Stimulated activated CD4-positive, alpha-beta T cell treated with anti-CD3 and anti-CD28 coated beads, TNF-alpha, amount 100 ng/mL, for 48 hours (primary cell): Measurements from ENCODE around the gene XRCC5.
"Not testable (repeated sequence)": the region's sequence is repeated elsewhere in the genome, so short reads cannot be mapped to it uniquely, and the experiment has no call there.

Source experiments
- DNase-seq, 3 donors: peaks; one replicate each; pipeline ENCODE4 v3.0.0-alpha.2; 2020; ENCODE audit warnings: low read depth in 3 of 3

The XRCC5 gene

DNA sequence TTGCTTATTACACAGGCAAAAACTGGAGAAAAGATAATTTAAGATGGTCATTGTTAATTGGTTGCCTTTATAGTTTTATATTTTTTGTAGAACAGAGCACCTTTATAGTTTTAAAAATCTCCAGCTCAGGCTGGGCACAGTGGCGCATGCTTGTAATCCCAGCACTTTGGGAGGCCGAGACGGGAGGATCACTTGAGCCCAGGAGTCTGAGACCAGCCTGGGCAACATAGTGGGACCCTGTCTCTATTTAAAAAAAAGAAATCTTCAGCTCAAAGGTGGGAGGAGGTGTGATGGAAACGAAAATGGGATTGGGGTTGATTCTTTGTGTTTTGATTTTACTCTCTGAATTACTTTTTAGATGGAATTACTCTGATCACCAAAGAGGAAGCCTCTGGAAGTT, 85.4 kb downstream of the XRCC5 start:
- no peak for DNase-seq

DNA sequence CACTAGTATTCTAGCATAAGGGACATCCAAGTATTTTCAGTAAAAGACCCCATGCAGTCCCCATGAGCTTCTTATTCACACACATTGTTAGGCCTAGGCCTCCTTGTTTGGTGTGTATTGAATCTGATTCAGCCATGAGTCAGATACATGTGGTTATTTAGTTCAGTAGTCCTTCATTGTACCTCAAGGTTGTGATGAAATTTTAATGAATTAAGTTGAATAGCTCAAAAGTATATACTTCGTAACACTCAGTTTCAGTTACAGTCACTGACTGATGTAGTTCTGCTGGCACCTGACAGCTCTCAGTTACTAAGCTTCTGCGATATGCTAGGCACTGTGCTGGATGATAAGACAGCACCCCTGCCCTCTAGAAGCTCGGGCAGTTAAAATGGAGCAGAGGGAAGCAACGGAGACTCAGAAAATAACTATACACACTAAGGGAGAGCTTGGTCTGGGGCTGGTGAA, 86.4 kb downstream of the XRCC5 start:
- no peak for DNase-seq

DNA sequence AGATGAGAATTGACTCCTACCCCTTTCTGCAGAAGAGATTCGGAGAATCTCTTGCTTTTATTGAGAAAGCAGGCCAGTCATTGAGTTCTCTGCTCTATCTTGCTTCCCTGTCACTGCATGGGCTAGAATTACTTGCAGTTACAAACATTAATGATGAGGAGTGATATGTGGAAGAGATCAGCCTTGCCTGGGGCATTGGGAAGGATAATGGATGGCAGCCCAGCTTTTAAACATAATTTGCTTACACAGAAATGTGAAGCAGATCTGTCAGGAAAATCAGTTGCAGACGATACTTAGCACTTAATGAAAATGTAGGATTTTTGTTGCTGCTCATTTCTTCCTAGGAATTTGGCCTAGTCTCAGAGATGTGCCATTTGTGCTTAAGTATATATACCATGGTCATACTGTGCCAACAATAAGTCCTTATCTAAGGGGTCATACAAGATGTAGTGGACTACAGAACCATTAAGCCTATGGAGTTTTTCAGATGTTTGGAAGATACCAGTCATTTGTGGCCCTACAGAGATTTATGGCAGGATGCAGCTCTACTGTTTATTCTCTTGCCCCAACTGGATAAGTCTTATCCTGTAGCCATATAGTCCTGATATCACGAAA, 92.7 kb downstream of the XRCC5 start:
- no peak for DNase-seq

DNA sequence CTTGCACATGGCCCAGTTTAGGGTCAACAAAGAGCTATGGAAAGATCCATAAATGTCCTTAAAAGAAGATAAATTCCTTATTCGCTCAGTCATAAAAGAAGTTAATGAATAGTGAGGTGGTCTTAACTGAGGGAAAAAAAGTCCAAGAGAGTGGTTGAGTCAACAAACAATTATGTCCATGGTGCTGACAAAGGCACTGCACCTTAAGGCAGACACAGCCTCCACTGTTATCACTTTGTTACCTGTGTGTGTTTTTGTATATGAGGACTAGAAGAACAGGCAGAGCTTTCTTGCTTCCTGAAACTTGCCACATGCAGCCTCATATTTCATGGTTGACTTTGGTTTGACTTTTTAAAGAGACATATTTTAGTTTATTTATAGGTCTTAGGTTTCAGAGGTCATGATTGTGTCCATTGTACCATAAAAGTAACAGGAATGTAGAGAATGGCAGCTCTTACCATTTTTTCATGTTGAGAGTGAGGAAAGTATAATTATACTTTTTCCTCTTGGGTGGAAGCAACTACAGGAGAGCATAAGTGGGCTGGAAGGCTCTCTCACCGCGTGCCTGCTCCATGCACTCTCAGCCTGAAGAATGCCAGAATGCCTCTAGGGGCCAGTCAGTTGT, 93.6 kb downstream of the XRCC5 start:
- no peak for DNase-seq

DNA sequence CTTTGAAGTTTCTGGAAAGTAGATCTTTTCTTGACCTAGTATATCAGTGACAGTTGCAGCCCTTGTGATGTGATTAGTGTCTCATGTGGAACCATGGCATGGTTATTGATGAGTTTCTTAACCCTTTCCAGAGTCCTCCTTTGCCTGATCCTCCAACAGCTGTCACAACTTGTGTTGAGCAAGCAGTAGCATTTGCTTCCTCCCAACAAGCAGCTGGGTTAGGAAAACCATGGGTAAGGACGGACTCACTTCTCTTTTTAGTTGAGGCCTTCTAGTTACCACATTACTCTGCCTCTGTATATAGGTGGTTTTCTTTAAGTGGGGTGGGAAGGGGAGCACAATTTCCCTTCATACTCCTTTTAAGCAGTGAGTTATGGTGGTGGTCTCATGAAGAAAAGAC, 96.3 kb downstream of the XRCC5 start:
- DNase-seq, result no peak

DNA sequence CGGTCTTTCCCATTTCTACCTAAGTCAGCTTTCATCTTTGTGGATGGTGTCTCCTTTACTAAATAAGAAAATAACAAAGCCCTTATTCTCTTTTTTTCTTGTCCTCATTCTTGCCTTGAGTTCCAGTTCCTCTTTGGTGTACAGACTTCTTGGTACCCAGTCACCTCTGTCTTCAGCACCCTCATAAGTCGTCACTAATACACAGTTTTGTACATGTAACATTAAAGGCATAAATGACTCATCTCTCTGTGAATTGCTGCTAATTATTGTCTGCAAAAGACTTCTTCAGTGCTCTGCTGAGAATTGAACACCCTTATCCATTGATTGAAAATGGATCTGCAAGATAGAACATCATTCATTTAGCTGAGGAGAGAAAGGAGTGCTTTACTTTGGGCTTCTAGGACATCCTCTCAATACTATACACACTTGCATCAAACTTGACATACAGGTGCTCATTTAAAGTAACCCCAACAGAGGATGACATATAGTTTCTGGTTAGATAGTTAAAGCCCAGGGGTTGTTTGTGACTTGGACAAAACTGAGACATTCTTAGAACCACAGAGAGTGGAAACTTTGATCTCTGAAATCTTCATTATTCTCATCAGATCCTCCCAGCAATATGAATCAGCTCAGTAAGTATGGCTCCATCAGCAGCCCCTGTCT, 97.0 kb downstream of the XRCC5 start:
- DNase-seq, result no peak

DNA sequence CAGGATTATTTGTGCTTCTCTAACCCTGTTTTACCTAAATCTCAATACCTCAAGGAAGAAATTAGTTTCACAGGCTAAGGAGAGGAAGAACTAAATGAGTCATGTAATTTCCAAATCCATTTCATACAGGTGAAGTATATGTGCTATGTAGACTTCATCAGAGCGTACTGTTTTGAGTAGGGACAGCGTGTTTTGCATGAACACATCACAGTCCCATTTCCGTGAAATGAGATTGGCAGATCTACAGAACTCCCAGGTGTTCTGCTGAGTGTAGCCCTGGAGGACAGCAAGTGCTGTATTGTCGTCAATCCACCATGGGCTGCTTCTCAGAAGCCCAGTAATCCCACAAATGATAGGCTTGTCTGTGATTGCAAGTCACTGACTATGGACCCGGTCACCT, 97.7 kb downstream of the XRCC5 start:
- no peak for DNase-seq

DNA sequence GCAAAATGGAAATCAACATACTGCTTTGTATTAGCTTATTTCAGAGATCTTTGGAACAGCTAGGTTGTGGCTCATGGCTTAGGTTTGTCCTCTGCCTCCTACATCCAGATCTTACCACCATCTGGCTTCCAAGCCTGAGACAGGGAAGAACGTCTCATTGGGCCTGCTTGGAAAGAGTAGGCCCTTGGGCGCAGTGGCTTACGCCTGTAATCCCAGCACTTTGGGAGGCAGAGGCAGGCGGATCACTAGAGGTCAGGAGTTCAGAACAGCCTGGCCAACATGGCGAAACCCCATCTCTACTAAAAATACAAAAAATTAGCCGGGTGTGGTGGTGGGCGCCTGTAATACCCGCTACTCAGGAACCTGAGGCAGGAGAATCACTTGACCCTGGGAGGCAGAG, 99.5 kb downstream of the XRCC5 start:
- DNase-seq, result not testable (repeated sequence)

DNA sequence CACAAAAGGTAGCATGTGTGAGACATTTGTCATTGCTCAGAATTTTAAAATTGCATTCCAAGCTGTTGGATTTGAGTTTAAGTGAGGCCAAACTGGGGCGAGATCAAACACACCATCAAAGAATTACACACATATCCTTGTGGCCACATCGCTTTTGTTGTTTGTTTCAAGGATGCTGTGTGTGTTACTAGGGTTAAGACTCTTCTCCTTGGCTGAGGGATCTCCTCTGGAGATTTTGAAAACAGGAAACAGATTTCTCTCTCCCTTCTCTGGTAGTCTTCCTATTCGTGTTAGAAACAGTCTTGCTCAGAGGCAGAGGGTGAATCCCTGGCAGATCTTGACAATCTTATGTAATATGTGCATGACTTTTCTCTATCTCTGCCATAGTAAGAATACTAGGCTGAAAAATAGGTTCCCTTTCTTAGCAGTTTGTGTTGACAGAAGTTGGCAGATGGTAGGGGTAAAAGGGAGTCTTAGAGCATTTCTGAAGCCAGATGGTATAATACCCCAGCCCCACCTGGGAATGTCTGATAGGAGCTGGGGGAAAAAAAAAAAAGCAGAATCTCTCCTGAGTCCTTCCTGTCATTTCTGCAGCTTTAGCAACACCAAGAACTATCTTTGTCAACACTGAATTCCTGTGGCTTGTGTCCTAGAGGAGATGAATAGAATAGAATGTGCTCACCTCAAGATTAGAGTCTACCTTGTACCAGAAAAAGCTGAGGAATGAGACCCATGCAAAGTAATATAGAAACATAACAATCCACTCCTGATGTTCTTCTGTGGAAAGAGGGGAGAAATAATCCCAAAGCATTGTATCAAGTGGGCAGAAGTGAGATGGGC, 101.8 kb downstream of the XRCC5 start:
- no peak for DNase-seq

DNA sequence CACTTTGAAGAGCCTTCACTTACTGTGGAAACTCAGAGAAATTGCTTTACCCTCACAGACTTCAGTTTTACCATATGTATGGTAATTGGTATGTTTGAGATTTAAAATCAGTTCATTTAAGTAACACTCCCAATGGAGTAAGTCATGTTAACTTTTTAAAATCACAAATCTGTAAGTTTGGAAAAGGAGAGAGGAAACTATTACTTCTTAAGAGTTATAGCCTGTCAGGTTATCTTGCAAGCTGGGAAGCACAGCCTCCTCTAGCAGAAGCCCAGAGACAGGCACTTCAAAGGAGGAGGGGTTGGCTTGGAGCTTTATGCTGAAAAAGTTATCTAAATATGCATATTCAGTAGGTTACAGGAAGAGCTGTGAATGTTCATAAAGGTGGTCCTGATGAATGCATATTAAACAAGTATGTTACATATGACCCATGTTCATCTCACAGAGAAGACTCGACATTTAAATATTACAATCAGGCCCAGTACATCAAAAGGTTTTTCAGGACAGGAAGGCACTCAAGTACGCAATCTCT, 102.5 kb downstream of the XRCC5 start:
- no peak for DNase-seq

DNA sequence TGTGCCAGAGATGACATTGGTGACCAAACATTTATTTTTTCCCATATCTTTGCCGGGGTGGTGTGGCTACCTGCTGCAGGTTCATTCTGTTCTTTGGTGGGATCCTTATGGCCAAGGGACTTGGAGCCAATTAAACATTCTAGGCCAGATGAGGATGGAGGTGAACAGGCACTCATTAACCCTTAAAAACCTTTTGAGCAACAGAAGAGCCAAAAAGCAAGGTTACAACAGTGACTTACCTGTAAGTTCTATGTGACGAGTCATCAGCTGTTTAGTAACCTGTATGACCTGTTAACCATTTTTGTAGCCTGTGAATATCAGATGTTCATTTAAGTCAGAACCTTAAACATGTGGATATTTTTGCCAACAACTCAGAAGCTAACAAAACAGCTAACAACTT, 105.6 kb downstream of the XRCC5 start:
- DNase-seq, result no peak

DNA sequence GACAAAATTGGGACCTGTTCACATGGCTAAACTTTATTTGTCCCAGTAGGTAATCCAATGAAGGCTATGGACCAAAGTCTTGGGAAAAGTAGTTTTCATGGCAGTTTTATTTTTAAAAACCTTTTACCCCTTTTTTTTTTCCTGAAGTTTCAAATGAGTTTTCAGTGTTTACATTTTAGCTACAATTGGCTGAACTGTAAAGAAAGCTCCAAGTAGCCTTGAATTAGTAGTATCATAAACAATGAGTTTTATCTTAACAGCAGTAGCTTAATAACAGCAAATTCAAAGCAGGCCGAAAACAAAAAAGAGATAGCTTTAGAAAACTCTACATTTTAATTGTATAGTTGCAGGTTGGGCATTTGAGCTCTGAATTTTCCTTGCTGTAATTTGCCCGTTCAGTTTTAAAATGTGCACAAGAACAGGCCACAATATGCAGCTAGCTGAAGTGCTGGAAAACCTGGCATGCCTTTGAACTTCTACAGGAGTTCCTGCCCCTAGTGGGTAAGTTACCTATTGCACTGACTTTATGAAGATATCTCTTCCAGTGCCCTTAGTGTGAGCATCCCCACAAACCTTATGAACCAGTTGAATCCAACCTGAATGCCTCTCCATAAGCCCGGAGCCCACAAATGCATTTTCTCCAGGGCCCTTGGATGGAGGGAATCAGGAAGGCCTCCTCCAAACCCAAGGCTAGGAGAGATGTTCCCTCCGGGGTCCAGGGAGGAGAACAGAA, 106.7 kb downstream of the XRCC5 start:
- no peak for DNase-seq

DNA sequence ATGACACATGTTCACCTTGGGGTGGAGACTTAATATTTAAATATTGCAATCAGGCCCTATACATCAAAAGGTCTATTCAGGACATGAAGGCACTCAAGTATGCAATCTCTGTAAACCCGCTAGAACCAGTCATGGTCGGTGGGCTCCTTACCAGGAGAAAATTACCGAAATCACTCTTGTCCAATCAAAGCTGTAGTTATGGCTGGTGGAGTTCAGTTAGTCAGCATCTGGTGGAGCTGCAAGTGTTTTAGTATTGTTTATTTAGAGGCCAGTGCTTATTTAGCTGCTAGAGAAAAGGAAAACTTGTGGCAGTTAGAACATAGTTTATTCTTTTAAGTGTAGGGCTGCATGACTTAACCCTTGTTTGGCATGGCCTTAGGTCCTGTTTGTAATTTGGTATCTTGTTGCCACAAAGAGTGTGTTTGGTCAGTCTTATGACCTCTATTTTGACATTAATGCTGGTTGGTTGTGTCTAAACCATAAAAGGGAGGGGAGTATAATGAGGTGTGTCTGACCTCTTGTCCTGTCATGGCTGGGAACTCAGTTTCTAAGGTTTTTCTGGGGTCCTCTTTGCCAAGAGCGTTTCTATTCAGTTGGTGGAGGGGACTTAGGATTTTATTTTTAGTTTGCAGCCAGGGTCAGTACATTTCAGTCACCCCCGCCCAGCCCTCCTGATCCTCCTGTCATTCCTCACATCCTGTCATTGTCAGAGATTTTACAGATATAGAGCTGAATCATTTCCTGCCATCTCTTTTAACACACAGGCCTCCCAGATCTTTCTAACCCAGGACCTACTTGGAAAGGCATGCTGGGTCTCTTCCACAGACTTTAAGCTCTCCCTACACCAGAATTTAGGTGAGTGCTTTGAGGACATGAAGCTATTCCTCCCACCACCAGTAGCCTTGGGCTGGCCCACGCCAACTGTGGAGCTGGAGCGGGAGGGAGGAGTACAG, 108.1 kb downstream of the XRCC5 start:
- DNase-seq, result no peak

DNA sequence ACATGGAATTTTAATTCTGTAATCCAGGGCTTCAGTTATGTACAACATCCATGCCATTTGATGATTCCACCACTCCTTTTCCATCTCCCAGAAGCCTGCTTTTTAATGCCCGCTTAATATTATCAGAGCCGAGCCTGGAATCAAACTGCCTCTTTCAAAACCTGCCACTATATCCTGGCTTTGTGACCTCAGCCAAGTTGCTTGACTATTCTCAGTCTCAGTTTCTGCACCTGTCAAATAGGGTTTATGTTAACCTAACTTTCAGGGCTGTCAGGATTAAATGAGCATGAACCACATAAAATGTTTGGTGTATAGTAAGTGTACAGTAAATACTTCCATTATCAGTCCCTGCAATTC, 108.7 kb downstream of the XRCC5 start:
- DNase-seq, result no peak

DNA sequence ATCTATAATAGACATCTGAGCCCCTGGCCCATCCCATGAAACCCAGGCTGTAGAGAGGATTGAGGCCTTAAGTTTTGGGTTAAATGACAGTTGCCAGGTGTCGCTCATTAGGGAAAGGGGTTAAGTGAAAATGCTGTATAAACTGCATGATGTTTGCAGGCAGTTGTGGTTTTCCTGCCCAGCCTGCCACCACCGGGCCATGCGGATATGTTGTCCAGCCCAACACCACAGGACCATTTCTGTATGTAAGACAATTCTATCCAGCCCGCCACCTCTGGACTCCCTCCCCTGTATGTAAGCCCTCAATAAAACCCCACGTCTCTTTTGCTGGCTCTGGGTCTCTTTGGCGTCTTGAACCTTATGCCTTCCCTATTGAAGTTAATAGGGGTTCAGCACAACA, 110.7 kb downstream of the XRCC5 start:
- no peak for DNase-seq

DNA sequence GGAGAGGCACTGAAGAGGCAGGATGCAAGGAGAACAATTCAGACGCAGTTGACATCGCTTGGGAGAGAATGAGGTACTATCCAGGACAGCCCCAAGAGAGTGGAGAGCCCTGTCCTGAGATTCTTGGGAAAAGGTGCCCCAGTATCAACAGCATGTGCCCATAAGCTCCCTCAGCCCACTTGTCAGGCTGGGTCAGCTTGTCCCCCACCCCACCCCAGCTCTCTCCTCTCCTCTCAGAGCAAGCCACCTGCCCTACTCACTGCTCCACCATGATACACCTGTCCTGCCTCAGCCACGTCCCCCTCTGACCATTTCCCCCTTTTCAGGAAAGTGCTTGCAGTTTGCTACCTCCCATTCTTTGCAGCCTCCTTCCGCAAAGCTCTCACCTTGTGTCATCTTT, 111.8 kb downstream of the XRCC5 start:
- no peak for DNase-seq

DNA sequence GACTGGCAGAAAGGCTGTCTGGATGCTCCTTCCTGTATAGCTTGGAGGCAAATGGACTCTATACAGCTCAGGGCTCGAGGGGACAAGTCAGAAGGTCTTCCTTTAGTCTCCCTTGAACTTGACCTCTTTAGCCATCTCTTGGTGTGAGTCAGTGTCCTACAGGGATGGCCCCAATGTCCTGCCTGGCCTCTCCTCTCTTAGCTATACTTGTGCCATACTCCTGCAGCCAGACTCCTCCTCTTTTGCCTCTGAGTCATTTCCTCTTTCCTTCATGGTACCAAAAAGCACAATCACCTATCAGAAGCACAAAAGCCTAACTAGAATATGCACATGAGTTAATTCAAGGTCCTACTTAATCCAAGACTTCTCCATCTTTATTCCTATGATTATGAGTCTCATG, 112.7 kb downstream of the XRCC5 start:
- no peak for DNase-seq

DNA sequence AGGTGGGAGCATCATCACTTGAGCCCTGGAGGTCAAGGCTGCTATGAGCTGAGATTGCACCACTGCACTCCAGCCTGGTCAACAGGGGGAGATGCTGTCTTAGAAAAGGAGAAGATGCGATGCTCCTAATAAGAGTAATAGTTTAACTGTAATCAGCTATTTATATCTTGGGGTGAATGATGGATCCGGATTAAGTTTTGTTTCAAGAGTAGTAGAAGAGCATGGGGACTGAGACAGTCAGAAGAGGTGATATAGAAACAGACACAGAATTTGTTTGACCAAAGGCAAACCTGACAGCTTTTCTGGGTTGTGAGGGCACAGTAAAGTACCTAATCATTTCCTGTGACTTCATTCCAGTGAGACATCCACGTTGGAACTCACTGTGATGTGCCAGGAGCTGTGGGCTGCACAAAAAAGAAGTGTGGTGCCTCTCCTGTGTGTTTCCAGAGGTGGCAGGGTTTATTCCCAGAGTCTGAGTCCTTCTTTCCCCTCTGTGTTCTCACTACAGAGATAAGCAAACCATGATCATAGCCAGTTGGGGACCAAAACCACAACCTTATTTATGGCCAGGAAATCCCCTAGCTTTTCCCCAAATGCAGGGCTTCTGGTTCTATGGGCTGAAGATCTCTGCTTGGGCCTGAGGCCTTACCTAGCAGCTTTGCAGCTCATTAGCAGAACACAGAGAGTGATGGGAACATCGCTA, 113.7 kb downstream of the XRCC5 start:
- no peak for DNase-seq

DNA sequence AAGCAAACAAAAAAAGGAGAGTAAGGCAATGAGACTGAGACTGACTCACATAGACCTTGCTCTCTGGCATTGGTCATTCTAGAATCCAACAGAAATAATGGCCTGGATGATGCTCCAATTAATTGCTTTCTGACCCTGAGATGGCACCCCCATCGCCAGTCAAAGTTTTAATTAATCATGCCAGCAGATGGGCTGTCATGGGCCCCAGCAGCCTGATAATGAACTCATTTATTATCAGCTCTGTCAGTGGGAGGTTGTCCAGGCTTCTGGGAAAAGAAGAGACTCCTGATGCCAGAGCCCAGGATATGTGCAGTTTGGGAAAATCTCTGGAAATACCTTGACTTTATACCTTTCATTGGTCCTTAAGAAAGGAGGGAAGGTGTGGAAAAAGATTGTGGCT, 115.2 kb downstream of the XRCC5 start:
- DNase-seq, result no peak
